Activated CD8-positive, alpha-beta memory T cell treated with anti-CD3 and anti-CD28 coated beads for 1 hour (primary cell): ENCODE data around the gene GPR39.

Source experiments
- DNase-seq, 2 donors: peaks; one replicate each; pipeline ENCODE4 v3.0.0-alpha.2; 2020; ENCODE audit warnings: low read depth in 1 of 2; ENCODE audit errors: extremely low read depth in 1 of 2

Gene GPR39

GRCh38 chr2:132407784-132408183, 8.8 kb upstream of the GPR39 start:
- DNase-seq, result no peak

- DNase-seq, result no peak
Observed at GRCh38 chr2:132412021-132412420, 4.6 kb upstream of the GPR39 start.

GRCh38 chr2:132414081-132414480, 2.5 kb upstream of the GPR39 start:
- no peak for DNase-seq

- no peak for DNase-seq
Observed at GRCh38 chr2:132415256-132415914, 1.2 kb upstream of the GPR39 start.

- DNase-seq, result no peak
Observed at GRCh38 chr2:132415915-132416722, 486 bp upstream of the GPR39 start.

- DNase-seq, result no peak
Observed at GRCh38 chr2:132417430-132418035, 928 bp downstream of the GPR39 start.

GRCh38 chr2:132419235-132419634, 2.6 kb downstream of the GPR39 start:
- no peak for DNase-seq

- no peak for DNase-seq
Observed at GRCh38 chr2:132419941-132420340, 3.3 kb downstream of the GPR39 start.

GRCh38 chr2:132420816-132421805, 4.5 kb downstream of the GPR39 start:
- DNase-seq, result no peak

- no peak for DNase-seq
Observed at GRCh38 chr2:132422736-132423135, 6.1 kb downstream of the GPR39 start.

- no peak for DNase-seq
Observed at GRCh38 chr2:132424526-132425121, 8.0 kb downstream of the GPR39 start.

- no peak for DNase-seq
Observed at GRCh38 chr2:132426033-132426432, 9.4 kb downstream of the GPR39 start.

GRCh38 chr2:132426656-132427055, 10.1 kb downstream of the GPR39 start:
- no peak for DNase-seq

- no peak for DNase-seq
Observed at GRCh38 chr2:132429351-132429750, 12.7 kb downstream of the GPR39 start.

GRCh38 chr2:132429941-132430573, 13.5 kb downstream of the GPR39 start:
- no peak for DNase-seq

GRCh38 chr2:132430895-132431294, 14.3 kb downstream of the GPR39 start:
- DNase-seq, result no peak

GRCh38 chr2:132437852-132438669, 21.5 kb downstream of the GPR39 start:
- DNase-seq, result no peak

- DNase-seq, result no peak
Observed at GRCh38 chr2:132438691-132439090, 22.1 kb downstream of the GPR39 start.
